ENCODE results near the gene SKOR2.

DNA sequence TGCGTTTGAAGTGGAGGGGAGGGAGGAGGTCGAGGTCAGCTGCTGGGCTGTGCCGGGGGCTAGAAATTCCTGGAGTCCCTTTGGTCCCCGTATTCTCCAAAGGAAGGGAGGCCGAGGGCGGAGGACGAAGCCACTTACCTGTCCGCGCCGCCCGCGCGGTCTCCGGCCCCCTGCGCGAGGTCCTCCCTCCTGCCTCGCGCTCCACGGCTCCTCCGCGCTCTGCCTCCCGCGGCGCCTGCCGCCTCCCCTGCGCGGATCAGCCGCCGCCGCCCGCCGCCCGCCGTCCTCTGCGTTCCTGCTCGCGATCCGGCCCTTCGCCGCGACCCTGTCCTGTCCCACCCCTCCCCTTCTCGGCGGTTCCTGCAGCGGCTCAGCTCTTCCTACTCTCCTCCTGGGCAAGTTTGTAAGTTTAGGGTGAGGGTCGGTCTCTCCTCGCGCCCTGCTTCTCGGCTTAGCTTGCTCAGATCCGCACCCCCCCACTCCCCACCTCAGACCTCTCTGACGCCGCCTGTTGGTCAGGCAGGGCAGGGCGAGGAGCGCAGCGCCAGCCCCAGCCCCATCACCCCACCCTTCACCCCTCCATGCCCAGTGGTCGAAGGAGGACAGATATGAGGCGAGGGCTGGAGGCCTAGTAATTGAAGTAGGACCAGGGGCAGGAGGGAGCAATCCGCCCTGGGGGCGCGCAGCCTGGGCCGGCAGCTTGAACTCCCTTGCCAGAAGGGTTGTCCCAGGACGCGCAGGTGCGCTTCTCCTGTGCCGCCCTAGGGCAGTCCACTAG, 9.7 kb upstream of the SKOR2 start:
- TF ChIP-seq, protein P1, sequence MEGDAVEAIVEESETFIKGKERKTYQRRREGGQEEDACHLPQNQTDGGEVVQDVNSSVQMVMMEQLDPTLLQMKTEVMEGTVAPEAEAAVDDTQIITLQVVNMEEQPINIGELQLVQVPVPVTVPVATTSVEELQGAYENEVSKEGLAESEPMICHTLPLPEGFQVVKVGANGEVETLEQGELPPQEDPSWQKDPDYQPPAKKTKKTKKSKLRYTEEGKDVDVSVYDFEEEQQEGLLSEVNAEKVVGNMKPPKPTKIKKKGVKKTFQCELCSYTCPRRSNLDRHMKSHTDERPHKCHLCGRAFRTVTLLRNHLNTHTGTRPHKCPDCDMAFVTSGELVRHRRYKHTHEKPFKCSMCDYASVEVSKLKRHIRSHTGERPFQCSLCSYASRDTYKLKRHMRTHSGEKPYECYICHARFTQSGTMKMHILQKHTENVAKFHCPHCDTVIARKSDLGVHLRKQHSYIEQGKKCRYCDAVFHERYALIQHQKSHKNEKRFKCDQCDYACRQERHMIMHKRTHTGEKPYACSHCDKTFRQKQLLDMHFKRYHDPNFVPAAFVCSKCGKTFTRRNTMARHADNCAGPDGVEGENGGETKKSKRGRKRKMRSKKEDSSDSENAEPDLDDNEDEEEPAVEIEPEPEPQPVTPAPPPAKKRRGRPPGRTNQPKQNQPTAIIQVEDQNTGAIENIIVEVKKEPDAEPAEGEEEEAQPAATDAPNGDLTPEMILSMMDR (IDR thresholded peaks at IDR 0.05), result peak; percentile 53
- TF ChIP-seq EZH2 (IDR thresholded peaks at IDR 0.05) (no peak), EZH2phosphoT487 (IDR thresholded peaks at IDR 0.05) (peak; percentile 69)
